ENCODE results near the gene KCNE4.

GRCh38 chr2:223075301-223076270, 23.6 kb downstream of the KCNE4 start:
- TF ChIP-seq CTCF (IDR thresholded peaks at IDR 0.05) (no peak), POLR2A (IDR thresholded peaks at IDR 0.05) (no peak)
